Fibroblast of lung (primary cell): ENCODE data around the gene S1PR1.

Experiments used
- EZH2 ChIP-seq: IDR thresholded peaks from 2 replicates; pipeline ENCODE4 v1.5.1; 2012; ENCODE audit warnings: low read length, control low read depth, mild to moderate bottlenecking; ENCODE audit errors: missing control alignments
- TF ChIP-seq, protein P1 (sequence below), 2 donors: IDR thresholded peaks in 1 of 2; conservative IDR thresholded peaks in 1 of 2; 1 replicate in 1 of 2; 2 replicates in 1 of 2; pipeline ENCODE4 v1.5.1; 2011 to 2012; ENCODE audit warnings: low read length in 2 of 2, control low read depth in 1 of 2, inconsistent platforms in 1 of 2, low read depth in 1 of 2, mild to moderate bottlenecking in 1 of 2

GRCh38 chr1:101253976-101254674 lies 17.3 kb downstream of the S1PR1 start:
- no peak for TF ChIP-seq EZH2
- TF ChIP-seq, protein P1, sequence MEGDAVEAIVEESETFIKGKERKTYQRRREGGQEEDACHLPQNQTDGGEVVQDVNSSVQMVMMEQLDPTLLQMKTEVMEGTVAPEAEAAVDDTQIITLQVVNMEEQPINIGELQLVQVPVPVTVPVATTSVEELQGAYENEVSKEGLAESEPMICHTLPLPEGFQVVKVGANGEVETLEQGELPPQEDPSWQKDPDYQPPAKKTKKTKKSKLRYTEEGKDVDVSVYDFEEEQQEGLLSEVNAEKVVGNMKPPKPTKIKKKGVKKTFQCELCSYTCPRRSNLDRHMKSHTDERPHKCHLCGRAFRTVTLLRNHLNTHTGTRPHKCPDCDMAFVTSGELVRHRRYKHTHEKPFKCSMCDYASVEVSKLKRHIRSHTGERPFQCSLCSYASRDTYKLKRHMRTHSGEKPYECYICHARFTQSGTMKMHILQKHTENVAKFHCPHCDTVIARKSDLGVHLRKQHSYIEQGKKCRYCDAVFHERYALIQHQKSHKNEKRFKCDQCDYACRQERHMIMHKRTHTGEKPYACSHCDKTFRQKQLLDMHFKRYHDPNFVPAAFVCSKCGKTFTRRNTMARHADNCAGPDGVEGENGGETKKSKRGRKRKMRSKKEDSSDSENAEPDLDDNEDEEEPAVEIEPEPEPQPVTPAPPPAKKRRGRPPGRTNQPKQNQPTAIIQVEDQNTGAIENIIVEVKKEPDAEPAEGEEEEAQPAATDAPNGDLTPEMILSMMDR (conservative IDR thresholded peaks at IDR 0.05 in 1 of 2, IDR thresholded peaks at IDR 0.05 in 1 of 2; ENCODE audit: low read depth in 1 of 2, low read length in 2 of 2): no peak
